ENCODE measurements around the gene ZNF512B.
A peak's percentile ranks its signal among the peaks of the same experiment; 100 is the strongest.

ZNF512B gene

DNA sequence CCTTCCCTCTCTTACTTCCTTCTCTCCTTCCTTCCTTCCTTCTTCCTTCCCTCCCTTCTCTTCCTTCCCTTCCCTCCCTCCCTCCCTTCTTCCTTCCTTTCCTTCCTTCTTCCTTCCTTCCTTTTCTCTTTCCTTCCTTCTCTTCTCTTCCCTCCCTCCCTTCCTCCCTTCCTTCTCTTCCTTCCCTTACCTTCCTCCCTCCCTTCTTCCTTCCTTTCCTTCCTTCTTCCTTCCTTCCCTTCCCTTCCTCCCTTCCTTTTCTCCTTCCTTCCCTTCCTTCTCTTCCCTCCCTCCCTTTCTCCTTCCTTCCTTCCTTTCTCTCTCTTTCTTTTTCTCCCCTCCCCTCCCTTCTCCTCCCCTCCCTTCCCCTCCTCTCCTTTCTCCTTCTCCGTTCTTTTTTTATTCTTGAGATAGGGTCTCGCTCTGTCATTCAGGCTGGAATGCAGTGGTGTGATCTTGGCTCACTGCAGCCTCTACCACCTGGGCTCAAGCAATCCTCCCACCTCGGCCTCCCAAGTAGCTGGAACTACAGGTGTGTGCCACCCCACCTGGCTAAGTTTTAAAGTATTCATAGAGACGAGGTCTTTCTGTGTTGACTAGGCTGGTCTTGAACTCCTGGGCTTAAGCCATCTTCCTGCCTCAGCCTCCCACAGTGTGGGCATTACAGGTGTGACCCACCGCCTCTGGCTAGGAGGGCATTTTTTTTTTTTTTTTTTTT lies 1.1 kb upstream of the ZNF512B start:
- H3K4me3 ChIP-seq (ENCODE audit: low read depth, low read length), result no peak overlapping the region
- TF ChIP-seq, protein P1, sequence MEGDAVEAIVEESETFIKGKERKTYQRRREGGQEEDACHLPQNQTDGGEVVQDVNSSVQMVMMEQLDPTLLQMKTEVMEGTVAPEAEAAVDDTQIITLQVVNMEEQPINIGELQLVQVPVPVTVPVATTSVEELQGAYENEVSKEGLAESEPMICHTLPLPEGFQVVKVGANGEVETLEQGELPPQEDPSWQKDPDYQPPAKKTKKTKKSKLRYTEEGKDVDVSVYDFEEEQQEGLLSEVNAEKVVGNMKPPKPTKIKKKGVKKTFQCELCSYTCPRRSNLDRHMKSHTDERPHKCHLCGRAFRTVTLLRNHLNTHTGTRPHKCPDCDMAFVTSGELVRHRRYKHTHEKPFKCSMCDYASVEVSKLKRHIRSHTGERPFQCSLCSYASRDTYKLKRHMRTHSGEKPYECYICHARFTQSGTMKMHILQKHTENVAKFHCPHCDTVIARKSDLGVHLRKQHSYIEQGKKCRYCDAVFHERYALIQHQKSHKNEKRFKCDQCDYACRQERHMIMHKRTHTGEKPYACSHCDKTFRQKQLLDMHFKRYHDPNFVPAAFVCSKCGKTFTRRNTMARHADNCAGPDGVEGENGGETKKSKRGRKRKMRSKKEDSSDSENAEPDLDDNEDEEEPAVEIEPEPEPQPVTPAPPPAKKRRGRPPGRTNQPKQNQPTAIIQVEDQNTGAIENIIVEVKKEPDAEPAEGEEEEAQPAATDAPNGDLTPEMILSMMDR (IDR thresholded peaks at IDR 0.05; ENCODE audit: borderline replicate concordance, insufficient read depth, low read depth, low read length), result no peak

DNA sequence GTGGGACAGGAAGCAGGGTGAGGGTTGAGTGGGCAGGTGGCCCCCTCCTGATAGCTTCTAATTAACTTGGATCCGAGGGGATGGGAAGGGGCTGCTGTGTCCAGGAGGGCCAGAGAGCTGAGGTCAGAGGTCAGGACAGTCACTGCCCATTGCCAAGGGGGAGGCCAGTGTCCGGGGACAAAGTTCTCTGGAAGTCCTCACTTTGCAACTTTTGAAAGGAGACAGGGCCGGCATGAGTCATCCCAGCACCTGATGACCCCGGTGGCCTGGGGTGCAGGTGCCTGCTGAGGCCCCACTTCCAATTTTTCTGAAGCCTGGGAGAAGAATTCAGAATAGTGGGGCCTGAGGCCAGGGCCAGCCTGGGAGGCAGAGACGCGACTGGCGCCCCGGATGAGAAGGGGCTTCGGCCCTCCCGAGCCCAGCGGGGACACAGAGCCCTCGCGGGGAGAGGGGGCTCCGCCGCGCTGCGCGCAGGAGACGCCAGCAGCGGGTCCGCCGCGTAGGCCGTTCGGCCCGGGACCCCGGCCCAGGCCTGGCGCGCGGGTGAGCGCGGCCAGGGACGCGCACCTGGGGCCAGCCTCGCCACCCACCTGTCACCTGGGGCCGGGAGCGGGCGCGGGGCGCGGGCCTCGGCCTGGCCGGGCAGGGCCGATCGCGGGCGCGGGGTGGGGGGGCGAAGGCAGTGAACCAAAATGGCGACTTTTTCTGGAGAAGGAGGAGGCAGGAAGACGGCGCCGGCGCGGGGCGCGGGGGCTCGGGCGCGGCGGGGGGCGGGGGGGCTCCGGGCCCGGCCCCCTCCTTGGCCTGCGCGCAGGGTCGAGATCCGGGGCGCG lies 586 bp downstream of the ZNF512B start:
- TF ChIP-seq, protein P1 (IDR thresholded peaks at IDR 0.05; ENCODE audit: borderline replicate concordance, insufficient read depth, low read depth, low read length), result no peak

DNA sequence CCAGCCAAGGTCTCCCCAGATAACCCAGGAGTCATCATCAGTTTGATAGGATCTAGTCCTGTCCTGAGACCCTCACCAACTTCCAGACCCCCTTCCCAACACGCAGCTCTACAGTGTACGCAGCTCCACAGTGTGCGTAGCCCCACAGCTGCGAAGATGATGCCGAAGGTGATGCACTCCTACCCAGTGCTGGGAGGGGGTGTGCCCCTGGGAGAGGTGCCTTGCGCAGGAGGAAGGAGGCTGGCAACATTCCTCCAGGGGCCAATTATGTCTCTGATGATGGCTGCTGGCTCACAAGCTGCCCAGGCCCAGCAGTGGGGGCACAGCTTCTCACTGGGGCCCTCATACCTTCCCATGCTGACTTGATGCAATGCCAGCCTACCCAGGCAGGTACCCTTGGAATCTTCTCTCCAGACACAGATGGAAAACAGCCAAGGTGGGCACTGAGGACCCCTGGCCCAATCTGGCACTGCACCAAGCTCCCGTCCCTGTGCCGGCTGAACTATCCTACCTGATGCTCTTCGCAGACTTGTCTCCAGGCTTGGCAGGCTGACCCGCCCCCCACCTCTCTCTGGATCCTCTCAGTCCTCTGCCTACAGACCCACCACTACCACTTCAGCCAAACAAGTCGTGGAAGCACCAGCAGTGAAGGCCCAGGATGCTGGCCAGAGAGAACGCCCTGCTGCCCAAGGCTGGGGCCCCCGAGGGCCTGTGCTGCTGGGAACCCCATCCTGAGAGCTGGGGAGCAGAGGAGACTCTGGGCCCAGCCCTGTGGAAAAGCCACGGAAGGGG lies 1.4 kb downstream of the ZNF512B start:
- peak overlapping the region; percentile 65 for H3K4me3 ChIP-seq (ENCODE audit: low read depth, low read length)
- TF ChIP-seq, protein P1 (IDR thresholded peaks at IDR 0.05; ENCODE audit: borderline replicate concordance, insufficient read depth, low read depth, low read length), result no peak

More for the DNA sequence above, 586 bp downstream of the ZNF512B start:
- H3K4me3 ChIP-seq (ENCODE audit: low read depth, low read length), result peak overlapping the region; percentile 65

DNA sequence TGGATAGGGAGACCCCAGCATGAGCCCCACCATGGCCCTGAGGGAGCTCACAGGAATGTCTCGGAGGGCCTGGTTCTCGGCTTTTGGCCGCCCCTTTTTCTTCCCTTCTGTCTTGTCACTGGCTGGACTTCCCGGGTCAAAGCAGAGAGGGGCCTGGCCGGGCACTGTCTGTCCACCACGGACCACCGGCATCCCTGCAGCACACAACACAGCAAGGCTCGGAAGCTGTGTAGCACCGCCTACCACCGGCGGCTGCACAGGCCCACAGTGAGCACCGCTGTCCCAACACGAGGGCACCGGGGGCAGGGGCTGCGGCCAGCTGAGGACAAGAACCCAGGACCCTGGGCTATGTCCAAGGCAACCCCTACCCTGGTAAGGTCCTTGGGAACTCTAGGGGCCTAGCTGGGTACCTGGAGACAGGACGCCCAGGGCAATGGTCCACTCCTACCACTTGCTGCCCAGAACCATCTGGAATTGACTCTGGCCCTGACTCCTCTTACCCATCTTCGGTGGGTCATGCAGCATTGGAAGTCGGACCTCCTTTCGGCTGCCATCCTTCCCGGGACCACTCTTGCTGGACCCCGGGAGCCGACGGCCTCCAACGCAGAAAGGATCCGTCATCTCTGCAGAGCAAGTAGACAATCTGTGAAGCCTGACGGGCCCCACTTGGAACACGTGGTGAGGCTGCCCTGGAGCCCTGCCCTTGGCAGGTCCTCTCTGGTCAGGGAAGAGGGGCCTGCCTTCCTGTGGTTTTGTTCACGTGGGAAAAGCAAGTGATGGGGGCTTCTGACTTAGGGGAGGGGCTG lies 2.2 kb downstream of the ZNF512B start:
- TF ChIP-seq, protein P1 (IDR thresholded peaks at IDR 0.05; ENCODE audit: borderline replicate concordance, insufficient read depth, low read depth, low read length), result no peak
- no peak overlapping the region for H3K4me3 ChIP-seq (ENCODE audit: low read depth, low read length)

DNA sequence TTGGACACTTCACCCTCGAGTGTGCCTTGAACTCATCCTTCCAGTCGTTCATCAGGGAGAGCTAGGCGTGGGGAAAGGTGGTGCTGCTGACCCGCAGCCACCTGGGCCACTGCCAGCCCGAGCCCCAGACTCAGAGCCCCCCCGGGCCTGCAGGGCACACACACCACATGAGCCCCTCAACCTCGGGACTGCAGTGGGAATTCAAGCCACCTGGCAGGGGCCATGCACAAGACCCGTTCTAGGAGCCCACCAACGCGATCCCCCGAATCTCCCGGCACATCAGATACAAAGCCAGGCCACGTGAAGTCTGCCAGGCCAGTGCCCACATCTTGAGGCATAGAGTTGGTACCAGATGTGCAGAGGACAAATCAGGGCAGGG lies 2.8 kb downstream of the ZNF512B start:
- H3K4me3 ChIP-seq (ENCODE audit: low read depth, low read length), result no peak overlapping the region
- TF ChIP-seq, protein P1 (IDR thresholded peaks at IDR 0.05; ENCODE audit: borderline replicate concordance, insufficient read depth, low read depth, low read length), result no peak

DNA sequence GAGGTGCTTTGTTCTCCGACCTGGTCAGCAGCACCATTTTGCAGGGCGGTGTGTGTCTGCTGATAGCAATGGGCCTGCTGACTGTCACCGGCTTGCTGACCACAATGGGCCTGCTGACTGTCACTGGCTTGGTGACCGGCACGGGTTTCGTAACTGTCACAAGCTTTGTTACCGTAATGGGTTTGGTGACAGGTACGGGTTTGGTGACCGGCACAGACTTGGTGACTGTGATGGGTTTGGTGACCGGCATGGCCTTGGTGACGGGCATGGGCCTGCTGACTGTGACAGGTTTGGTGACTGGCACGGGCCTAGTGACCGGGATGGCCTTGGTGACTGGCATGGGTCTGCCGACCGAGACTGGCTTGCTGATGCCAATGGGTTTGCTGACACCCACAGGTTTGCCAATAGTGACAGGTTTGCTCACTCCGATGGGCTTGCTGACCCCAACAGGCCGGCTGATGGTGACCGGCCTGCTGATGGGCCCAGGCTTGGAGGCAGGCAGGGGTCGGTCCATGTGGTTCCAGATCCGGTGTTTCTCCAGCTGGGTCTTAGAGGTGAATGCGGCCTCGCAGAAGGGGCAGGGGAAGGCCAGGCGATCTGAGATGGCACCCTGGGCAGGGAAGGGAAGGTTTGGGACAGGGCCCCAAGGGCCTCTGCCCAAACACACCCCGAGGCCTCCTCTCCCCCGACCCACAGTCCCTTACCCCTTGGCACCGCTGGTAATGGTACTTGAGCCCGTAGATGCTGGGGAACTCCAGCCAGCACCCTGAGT lies 3.4 kb downstream of the ZNF512B start:
- TF ChIP-seq, protein P1 (IDR thresholded peaks at IDR 0.05; ENCODE audit: borderline replicate concordance, insufficient read depth, low read depth, low read length), result no peak
- H3K4me3 ChIP-seq (ENCODE audit: low read depth, low read length), result no peak overlapping the region
